Thyroid gland (tissue), 4 donors: Measurements from ENCODE around the gene LEMD3.

Experiments used
- CTCF ChIP-seq, 6 experiments: fragments of 200-600 bp in 3 of 6; fragments of 450-650 bp in 3 of 6; sonication (generic) in 3 of 6; IDR thresholded peaks; one replicate each; pipeline ENCODE4 v1.5.1; 2016 to 2019; ENCODE audit warnings: antibody characterized with exemption in 6 of 6, mild to moderate bottlenecking in 2 of 6, inconsistent platforms in 1 of 6, moderate library complexity in 1 of 6
- POLR2A ChIP-seq, 2 donors: fragments of 450-650 bp; IDR thresholded peaks; one replicate each; pipeline ENCODE4 v1.6.1; 2017; ENCODE audit warnings: antibody characterized with exemption in 2 of 2, mild to moderate bottlenecking in 2 of 2, moderate library complexity in 1 of 2

GRCh38 chr12:65280306-65280705 is 110.9 kb downstream of the LEMD3 start:
- TF ChIP-seq CTCF (IDR thresholded peaks at IDR 0.05) (no peak), POLR2A (IDR thresholded peaks at IDR 0.05) (no peak)
